ENCODE data around the gene RALGPS1.

Gene RALGPS1

GRCh38 chr9:126953041-126953809 lies 38.6 kb downstream of the RALGPS1 start:
- Histone ChIP-seq H3K27ac (no peak overlapping the region), H3K27me3 (peaks cover 4% of the 10 kb centered on the region), H3K4me1 (ENCODE audit: control insufficient read depth in 1 of 2, insufficient read depth in 1 of 2, low read depth in 1 of 2, low read length in 1 of 2) (no peaks in the 10 kb centered on the region), H3K4me3 (ENCODE audit: low read depth in 1 of 2, low read length in 1 of 2) (no peak overlapping the region), H3K36me3 (no peaks in the 10 kb centered on the region), H3K9me3 (no peaks in the 10 kb centered on the region)
- TF ChIP-seq, protein P1, sequence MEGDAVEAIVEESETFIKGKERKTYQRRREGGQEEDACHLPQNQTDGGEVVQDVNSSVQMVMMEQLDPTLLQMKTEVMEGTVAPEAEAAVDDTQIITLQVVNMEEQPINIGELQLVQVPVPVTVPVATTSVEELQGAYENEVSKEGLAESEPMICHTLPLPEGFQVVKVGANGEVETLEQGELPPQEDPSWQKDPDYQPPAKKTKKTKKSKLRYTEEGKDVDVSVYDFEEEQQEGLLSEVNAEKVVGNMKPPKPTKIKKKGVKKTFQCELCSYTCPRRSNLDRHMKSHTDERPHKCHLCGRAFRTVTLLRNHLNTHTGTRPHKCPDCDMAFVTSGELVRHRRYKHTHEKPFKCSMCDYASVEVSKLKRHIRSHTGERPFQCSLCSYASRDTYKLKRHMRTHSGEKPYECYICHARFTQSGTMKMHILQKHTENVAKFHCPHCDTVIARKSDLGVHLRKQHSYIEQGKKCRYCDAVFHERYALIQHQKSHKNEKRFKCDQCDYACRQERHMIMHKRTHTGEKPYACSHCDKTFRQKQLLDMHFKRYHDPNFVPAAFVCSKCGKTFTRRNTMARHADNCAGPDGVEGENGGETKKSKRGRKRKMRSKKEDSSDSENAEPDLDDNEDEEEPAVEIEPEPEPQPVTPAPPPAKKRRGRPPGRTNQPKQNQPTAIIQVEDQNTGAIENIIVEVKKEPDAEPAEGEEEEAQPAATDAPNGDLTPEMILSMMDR (IDR thresholded peaks at IDR 0.05) = no peak

- TF ChIP-seq, protein P1 (IDR thresholded peaks at IDR 0.05) = no peak
- no peak overlapping the region for H3K27ac ChIP-seq
- no peak overlapping the region for H3K4me3 ChIP-seq (ENCODE audit: low read depth in 1 of 2, low read length in 1 of 2)
- H3K27me3 ChIP-seq = peaks cover 10% of the 10 kb centered on the region
- H3K4me1 ChIP-seq (ENCODE audit: control insufficient read depth in 1 of 2, insufficient read depth in 1 of 2, low read depth in 1 of 2, low read length in 1 of 2) = no peaks in the 10 kb centered on the region
- no peaks in the 10 kb centered on the region for H3K9me3 ChIP-seq
- H3K36me3 ChIP-seq = no peaks in the 10 kb centered on the region
Measured at GRCh38 chr9:126955811-126956210, 41.2 kb downstream of the RALGPS1 start.

DNA sequence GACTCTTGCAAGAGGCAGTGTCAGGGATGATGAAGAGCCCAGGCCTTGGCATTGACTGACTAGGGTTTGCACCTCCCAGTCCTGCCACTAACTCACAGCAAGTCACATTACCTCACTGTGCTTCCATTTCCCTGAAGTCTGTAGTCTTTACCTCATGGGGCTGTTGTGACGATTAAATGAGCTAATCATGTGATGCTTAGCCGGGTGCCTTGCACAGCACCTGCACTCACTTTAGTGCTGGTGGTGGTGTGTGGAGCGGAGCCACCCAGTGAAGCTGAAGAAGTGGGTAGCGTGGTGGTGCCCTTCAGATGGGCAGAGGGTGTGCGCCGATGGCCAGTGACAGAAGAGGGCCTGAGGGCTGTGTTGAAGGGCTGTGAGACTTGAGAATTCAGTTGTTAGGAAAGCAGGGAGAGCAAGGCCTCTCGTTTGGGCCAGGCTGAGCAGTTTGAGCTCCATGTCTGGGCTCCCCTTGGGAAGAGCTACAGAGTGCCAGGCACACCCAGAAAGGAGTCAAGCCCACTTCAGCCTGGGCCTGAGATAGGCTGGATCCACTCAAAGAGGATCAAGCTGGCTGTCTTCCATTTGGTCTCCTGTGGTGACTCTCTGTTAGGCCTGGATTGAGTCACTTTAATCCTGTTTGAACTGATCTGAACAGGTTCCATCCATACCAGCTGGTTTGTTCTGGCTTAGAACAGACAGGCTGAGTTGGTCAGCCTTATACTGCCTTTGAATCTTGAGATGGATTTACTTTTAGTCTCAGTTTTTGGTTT lies 42.5 kb downstream of the RALGPS1 start:
- Histone ChIP-seq H3K4me3 (ENCODE audit: low read depth in 1 of 2, low read length in 1 of 2) (no peak overlapping the region), H3K27ac (no peak overlapping the region), H3K36me3 (no peaks in the 10 kb centered on the region), H3K4me1 (ENCODE audit: control insufficient read depth in 1 of 2, insufficient read depth in 1 of 2, low read depth in 1 of 2, low read length in 1 of 2) (no peaks in the 10 kb centered on the region), H3K9me3 (no peaks in the 10 kb centered on the region), H3K27me3 (peaks cover 9% of the 10 kb centered on the region)
- TF ChIP-seq, protein P1 (IDR thresholded peaks at IDR 0.05) = no peak

- Histone ChIP-seq H3K4me3 (ENCODE audit: low read depth in 1 of 2, low read length in 1 of 2) (no peak overlapping the region), H3K27ac (no peak overlapping the region), H3K27me3 (peaks cover 7% of the 10 kb centered on the region), H3K9me3 (no peaks in the 10 kb centered on the region), H3K4me1 (ENCODE audit: control insufficient read depth in 1 of 2, insufficient read depth in 1 of 2, low read depth in 1 of 2, low read length in 1 of 2) (no peaks in the 10 kb centered on the region), H3K36me3 (peaks cover 6% of the 10 kb centered on the region)
- TF ChIP-seq, protein P1 (IDR thresholded peaks at IDR 0.05) = no peak
Measured at GRCh38 chr9:126957687-126958053, 43.1 kb downstream of the RALGPS1 start.

- peaks cover 8% of the 10 kb centered on the region for H3K36me3 ChIP-seq
- TF ChIP-seq, protein P1 (IDR thresholded peaks at IDR 0.05) = no peak
- H3K27ac ChIP-seq = no peak overlapping the region
- no peaks in the 10 kb centered on the region for H3K9me3 ChIP-seq
- no peaks in the 10 kb centered on the region for H3K4me1 ChIP-seq (ENCODE audit: control insufficient read depth in 1 of 2, insufficient read depth in 1 of 2, low read depth in 1 of 2, low read length in 1 of 2)
- H3K4me3 ChIP-seq (ENCODE audit: low read depth in 1 of 2, low read length in 1 of 2) = no peak overlapping the region
- peaks cover 7% of the 10 kb centered on the region for H3K27me3 ChIP-seq
Measured at GRCh38 chr9:126959336-126959735, 44.8 kb downstream of the RALGPS1 start.
